CD4-positive, alpha-beta T cell treated with Interferon alpha-2 for 1 hour (primary cell): ENCODE measurements around the gene MYL6B.
A peak's percentile ranks its signal among the peaks of the same experiment; 100 is the strongest.
"Not testable (repeated sequence)": the region's sequence is repeated elsewhere in the genome, so short reads cannot be mapped to it uniquely, and the experiment has no call there.

Experiments
- DNase-seq, 2 donors: peaks; one replicate each; pipeline ENCODE4 v3.0.0-alpha.2; 2020 to 2022

MYL6B gene

GRCh38 chr12:56178347-56178746 is 26.0 kb downstream of the MYL6B start:
- DNase-seq, result no peak

- no peak for DNase-seq
These were observed 34.6 kb downstream of the MYL6B start for GRCh38 chr12:56186957-56187356.

GRCh38 chr12:56188131-56188777 is 35.9 kb downstream of the MYL6B start:
- no peak for DNase-seq

- DNase-seq, result no peak
These were observed 36.4 kb downstream of the MYL6B start for GRCh38 chr12:56188778-56189098.

- DNase-seq, result peak; percentile 83 to 90
These were observed 36.9 kb downstream of the MYL6B start, which contains the start of gene SMARCC2 for GRCh38 chr12:56189099-56189917. Gene SMARCC2 (minus strand): TSS chr12:56189483. CDS start chr12:56189461, 22 bp downstream.

- peak; percentile 77 to 86 for DNase-seq
These were observed 37.7 kb downstream of the MYL6B start for GRCh38 chr12:56189918-56190694.

- DNase-seq, result no peak
These were observed 38.3 kb downstream of the MYL6B start for GRCh38 chr12:56190695-56191155.

- no peak for DNase-seq
These were observed 40.2 kb downstream of the MYL6B start for GRCh38 chr12:56192582-56192981.

- peak; percentile 75 to 87 for DNase-seq
These were observed 40.7 kb downstream of the MYL6B start for GRCh38 chr12:56193025-56193578.

GRCh38 chr12:56196818-56197550 is 44.6 kb downstream of the MYL6B start:
- DNase-seq, result not testable (repeated sequence)

GRCh38 chr12:56197921-56198635 is 45.7 kb downstream of the MYL6B start:
- no peak for DNase-seq

GRCh38 chr12:56198836-56199235 is 46.4 kb downstream of the MYL6B start:
- DNase-seq, result no peak

GRCh38 chr12:56202366-56202765 is 50.0 kb downstream of the MYL6B start:
- DNase-seq, result no peak

- DNase-seq, result no peak
These were observed 50.5 kb downstream of the MYL6B start for GRCh38 chr12:56202838-56203237.

- DNase-seq, result no peak
These were observed 51.9 kb downstream of the MYL6B start for GRCh38 chr12:56204275-56204674.

- peak in 1 of 2 donors; percentile 18 for DNase-seq
These were observed 53.1 kb downstream of the MYL6B start for GRCh38 chr12:56205445-56205844.

GRCh38 chr12:56206452-56207166 is 54.2 kb downstream of the MYL6B start:
- peak; percentile 47 to 52 for DNase-seq
